NCI-H1092 (cell line): Measurements from ENCODE around the gene SUMO3.

Experiments
- DNase-seq: peaks from one replicate; lab custom pipeline; 2025; lab: John Stamatoyannopoulos, UW

Gene SUMO3

GRCh38 chr21:44828362-44829056 is 10.6 kb upstream of the SUMO3 start:
- no peak for DNase-seq

GRCh38 chr21:44823179-44823660 is 5.4 kb upstream of the SUMO3 start:
- no peak for DNase-seq

- DNase-seq, result no peak
These were observed 4.8 kb upstream of the SUMO3 start for GRCh38 chr21:44822484-44823178.

GRCh38 chr21:44820851-44821250 is 3.0 kb upstream of the SUMO3 start:
- DNase-seq, result no peak

GRCh38 chr21:44819283-44820243 is 1.7 kb upstream of the SUMO3 start:
- DNase-seq, result no peak

- no peak for DNase-seq
These were observed 764 bp upstream of the SUMO3 start for GRCh38 chr21:44818640-44819011.

GRCh38 chr21:44817506-44817880 is 369 bp downstream of the SUMO3 start:
- peak; percentile 87 for DNase-seq

GRCh38 chr21:44816761-44817505 is 929 bp downstream of the SUMO3 start:
- no peak for DNase-seq

- DNase-seq, result no peak
These were observed 1.8 kb downstream of the SUMO3 start for GRCh38 chr21:44815852-44816628.

GRCh38 chr21:44815225-44815624 is 2.6 kb downstream of the SUMO3 start:
- no peak for DNase-seq

GRCh38 chr21:44814498-44815023 is 3.3 kb downstream of the SUMO3 start:
- DNase-seq, result no peak

GRCh38 chr21:44813727-44814126 is 4.1 kb downstream of the SUMO3 start:
- DNase-seq, result no peak

- no peak for DNase-seq
These were observed 4.7 kb downstream of the SUMO3 start for GRCh38 chr21:44813149-44813548.

- DNase-seq, result no peak
These were observed 5.2 kb downstream of the SUMO3 start for GRCh38 chr21:44812640-44813039.

GRCh38 chr21:44810779-44811178 is 7.1 kb downstream of the SUMO3 start:
- DNase-seq, result no peak

GRCh38 chr21:44805859-44806258 is 12.0 kb downstream of the SUMO3 start:
- no peak for DNase-seq

GRCh38 chr21:44805226-44805625 is 12.6 kb downstream of the SUMO3 start:
- DNase-seq, result no peak

GRCh38 chr21:44804762-44805161 is 13.1 kb downstream of the SUMO3 start:
- no peak for DNase-seq

- no peak for DNase-seq
These were observed 14.2 kb downstream of the SUMO3 start for GRCh38 chr21:44803651-44804050.

- no peak for DNase-seq
These were observed 15.3 kb downstream of the SUMO3 start for GRCh38 chr21:44802396-44803153.
